Ovary (tissue), 3 donors: Measurements from ENCODE around the gene MYO3B.

Experiments used
- CTCF ChIP-seq, 3 donors: fragments of 450-650 bp in 2 of 3; fragments of 200-600 bp in 1 of 3; IDR thresholded peaks; one replicate each; pipeline versions ENCODE4 v1.5.1 to v1.8.0; 2016 to 2022; ENCODE audit warnings: antibody characterized with exemption in 3 of 3, mild to moderate bottlenecking in 1 of 3
- EP300 ChIP-seq: sonication (generic); formaldehyde crosslinking; IDR thresholded peaks from one replicate; pipeline ENCODE4 v1.6.1; 2017; ENCODE audit warnings: antibody characterized with exemption
- POLR2A ChIP-seq: fragments of 450-650 bp; IDR thresholded peaks from one replicate; pipeline ENCODE4 v1.6.1; 2017; ENCODE audit warnings: antibody characterized with exemption, mild to moderate bottlenecking, moderate library complexity
- donor health status: DM: no; HTN: no; CAD: no.

GRCh38 chr2:170466632-170467031 is 288.7 kb downstream of the MYO3B start:
- TF ChIP-seq CTCF (IDR thresholded peaks at IDR 0.05) (no peak), POLR2A (no peak), EP300 (no peak)
